Activated naive CD4-positive, alpha-beta T cell treated with anti-CD3 and anti-CD28 coated beads for 36 hours (primary cell): Measurements from ENCODE around the gene GAA. TPM values are rescaled to one million over a fixed set of nuclear protein-coding genes. Genes with fewer than 3 reads are reported as not detected.

ENCODE experiments used
- CTCF ChIA-PET: fragments of 350-600 bp; sonication (Branson Sonifier 250); formaldehyde crosslinking; loops from one replicate; lab custom pipeline; 2021; ENCODE audit warnings: antibody characterized with exemption; lab: Charles Lee
- DNase-seq: peaks from one replicate; pipeline ENCODE4 v3.0.0-alpha.2; 2020
- H3K27ac Mint-ChIP-seq: one replicate; pipeline ENCODE4 v1.8.0; 2021; ENCODE audit warnings: mild to moderate bottlenecking, mixed read lengths
- H3K27me3 Mint-ChIP-seq: one replicate; pipeline ENCODE4 v1.8.0; 2021; ENCODE audit warnings: low read depth, mixed read lengths
- H3K36me3 Mint-ChIP-seq: one replicate; pipeline ENCODE4 v1.8.0; 2021; ENCODE audit warnings: low read depth, mixed read lengths
- H3K4me1 Mint-ChIP-seq: one replicate; pipeline ENCODE4 v1.8.0; 2021; ENCODE audit warnings: low read depth, mixed read lengths
- H3K4me3 Mint-ChIP-seq: one replicate; pipeline ENCODE4 v1.8.0; 2021; ENCODE audit warnings: mild to moderate bottlenecking, moderate library complexity, mixed read lengths
- H3K9me3 Mint-ChIP-seq: one replicate; pipeline ENCODE4 v1.8.0; 2021; ENCODE audit warnings: mixed read lengths
- intact Hi-C: fragments of 100-400 bp; cut with micrococcal nuclease; formaldehyde crosslinking; loops from one replicate; pipeline ENCODE4 v1.15.1; 2023
- total RNA-seq, 2 experiments: library from RNA; stranded (reverse); gene quantifications; one replicate each; pipeline ENCODE4 v1.2.3, GENCODE V29; 2021

GAA gene
- total RNA-seq, 2 experiments from 2014 or later, result 32.1 to 33.2 TPM

DNA sequence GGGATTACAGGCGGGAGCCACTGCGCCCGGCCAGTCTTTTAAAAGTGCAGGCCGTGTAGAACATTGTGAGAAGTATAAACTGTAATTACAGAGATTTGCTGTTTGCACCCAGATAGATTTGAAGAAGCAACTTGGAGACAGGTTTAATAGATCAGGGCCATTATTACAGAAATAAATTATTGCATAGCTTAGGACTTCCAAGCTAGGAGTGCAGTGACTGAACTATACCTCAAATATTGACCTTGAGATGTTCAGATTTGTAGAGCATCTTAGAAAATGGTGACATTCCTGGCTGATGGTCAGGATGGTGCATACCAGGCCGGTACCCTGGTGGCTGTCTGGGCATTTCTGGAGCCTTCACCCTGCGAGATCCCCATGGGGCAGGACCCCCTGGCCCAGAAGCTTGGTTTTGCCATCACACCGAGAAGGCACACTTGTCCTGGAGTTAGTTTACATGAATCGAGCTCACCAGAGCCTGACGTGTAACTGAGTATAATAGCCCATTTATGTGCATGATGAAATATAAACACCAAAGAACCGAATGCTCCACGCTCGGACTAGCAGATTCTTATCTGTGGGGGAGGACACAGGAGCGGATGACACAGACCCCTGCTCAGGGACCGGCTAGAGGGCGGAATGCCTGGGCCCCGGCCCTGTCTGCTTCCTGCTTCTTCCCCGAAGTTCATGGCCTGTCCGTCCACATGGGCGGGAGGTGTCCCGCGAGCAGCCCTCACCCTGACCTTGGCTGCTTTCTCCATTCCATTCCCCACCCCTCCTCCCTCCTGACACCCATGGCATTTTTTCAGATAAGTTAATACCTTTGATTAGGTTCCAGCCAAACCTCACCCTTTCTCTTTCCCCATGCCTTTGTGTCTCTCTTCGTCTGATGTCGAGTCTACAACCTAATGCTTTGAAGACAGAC lies 32.8 kb upstream of the GAA start:
- Mint-ChIP-seq H3K36me3 (no peaks in the 10 kb centered on the region), H3K9me3 (no peaks in the 10 kb centered on the region), H3K27ac (no peak overlapping the region), H3K4me1 (peaks cover 7% of the 10 kb centered on the region), H3K27me3 (no peaks in the 10 kb centered on the region), H3K4me3 (no peak overlapping the region)
- CTCF ChIA-PET, result no interaction called here
- intact Hi-C loops, result no loop called here
- no peak for DNase-seq

GRCh38 chr17:80070375-80071115 lies 30.8 kb upstream of the GAA start:
- Mint-ChIP-seq H3K4me1 (peaks cover 7% of the 10 kb centered on the region), H3K27me3 (no peaks in the 10 kb centered on the region), H3K27ac (no peak overlapping the region), H3K9me3 (no peaks in the 10 kb centered on the region), H3K36me3 (no peaks in the 10 kb centered on the region), H3K4me3 (no peak overlapping the region)
- intact Hi-C loops, result no loop called here
- no peak for DNase-seq
- CTCF ChIA-PET, result no interaction called here

GRCh38 chr17:80071116-80071841 lies 30.1 kb upstream of the GAA start:
- Mint-ChIP-seq H3K4me1 (peaks cover 7% of the 10 kb centered on the region), H3K27me3 (no peaks in the 10 kb centered on the region), H3K36me3 (no peaks in the 10 kb centered on the region), H3K27ac (no peak overlapping the region), H3K4me3 (no peak overlapping the region), H3K9me3 (no peaks in the 10 kb centered on the region)
- CTCF ChIA-PET, result interaction anchor here (0.7 kb wide), 1 partner anchor 65 kb away, joined by 4 read pairs; no protein-coding TSS in a partner anchor
- no peak for DNase-seq
- intact Hi-C loops, result no loop called here

GRCh38 chr17:80072410-80072809 lies 29.0 kb upstream of the GAA start:
- no peak overlapping the region for H3K27ac Mint-ChIP-seq
- H3K27me3 Mint-ChIP-seq, result no peaks in the 10 kb centered on the region
- no peaks in the 10 kb centered on the region for H3K9me3 Mint-ChIP-seq
- peaks cover 7% of the 10 kb centered on the region for H3K4me1 Mint-ChIP-seq
- intact Hi-C loops, result no loop called here
- DNase-seq, result no peak
- H3K4me3 Mint-ChIP-seq, result no peak overlapping the region
- H3K36me3 Mint-ChIP-seq, result no peaks in the 10 kb centered on the region
- CTCF ChIA-PET, result no interaction called here

DNA sequence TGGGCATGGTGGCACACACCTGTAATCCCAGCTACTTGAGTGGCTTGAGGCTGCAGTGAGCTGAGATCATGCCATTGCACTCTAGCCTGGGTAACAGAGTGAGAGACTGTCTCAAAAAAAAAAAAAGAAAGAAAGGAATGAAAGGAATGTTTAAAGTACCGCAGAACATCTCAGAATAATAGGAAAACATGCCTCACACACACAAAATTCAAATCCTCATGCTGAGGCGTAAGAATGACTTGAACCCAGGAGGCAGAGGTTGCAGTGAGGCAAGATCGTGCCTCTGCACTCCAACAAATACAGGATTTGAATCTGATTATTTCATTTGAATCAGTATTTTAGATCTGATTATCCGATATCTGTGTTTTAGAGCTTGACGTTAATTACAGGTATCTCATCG lies 21.3 kb upstream of the GAA start:
- Mint-ChIP-seq H3K9me3 (no peaks in the 10 kb centered on the region), H3K27me3 (no peaks in the 10 kb centered on the region), H3K36me3 (no peaks in the 10 kb centered on the region), H3K4me1 (peaks cover 3% of the 10 kb centered on the region), H3K4me3 (no peak overlapping the region), H3K27ac (no peak overlapping the region)
- DNase-seq, result no peak
- CTCF ChIA-PET, result interaction anchor here (0.7 to 1.3 kb wide), 2 partner anchors 46 to 73 kb away, joined by 5 read pairs; no protein-coding TSS in a partner anchor
- intact Hi-C loops, result loop anchor here (5.0 kb wide), 3 partner anchors 67 to 172 kb away; partner anchors contain the start of gene EIF4A3

GRCh38 chr17:80081596-80081995 lies 19.8 kb upstream of the GAA start:
- no peaks in the 10 kb centered on the region for H3K9me3 Mint-ChIP-seq
- H3K4me3 Mint-ChIP-seq, result no peak overlapping the region

DNA sequence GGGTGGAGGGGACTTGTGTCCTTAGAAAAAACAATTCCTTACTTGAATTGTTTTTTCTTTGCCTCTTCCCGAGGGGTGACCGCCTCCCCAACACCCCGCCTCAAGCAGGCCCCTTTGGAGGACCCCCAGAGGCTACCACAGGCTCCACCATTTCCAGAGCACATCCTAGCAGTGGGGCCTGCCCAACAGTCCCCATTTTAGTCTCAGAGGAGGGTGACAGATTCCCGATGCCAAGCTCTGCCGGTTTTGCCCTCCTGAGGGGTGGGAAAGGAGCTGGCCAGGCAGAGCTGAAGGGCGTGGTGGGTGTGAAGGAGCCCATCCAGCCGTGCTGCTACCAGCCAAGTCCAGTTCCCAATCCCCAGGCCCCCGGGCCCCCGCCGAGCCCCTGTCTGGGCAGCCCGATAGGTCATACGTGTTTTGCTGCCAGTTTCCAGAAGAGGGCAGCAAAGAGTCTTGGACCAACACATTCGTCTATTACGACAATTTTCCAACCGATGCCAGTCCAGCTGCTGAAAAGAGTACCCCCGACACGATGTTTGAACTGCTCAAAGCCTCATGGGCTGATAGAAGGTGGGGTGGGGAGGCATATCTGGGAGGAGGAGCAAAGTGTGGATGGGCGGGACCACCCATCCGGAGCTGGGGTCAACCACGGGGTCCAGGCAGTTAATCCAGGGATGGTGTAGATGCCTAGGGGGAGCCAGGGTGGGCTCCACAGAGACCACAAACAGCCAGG lies 18.8 kb upstream of the GAA start:
- H3K27me3 Mint-ChIP-seq, result no peaks in the 10 kb centered on the region
- no peaks in the 10 kb centered on the region for H3K9me3 Mint-ChIP-seq
- H3K36me3 Mint-ChIP-seq, result no peaks in the 10 kb centered on the region
- intact Hi-C loops, result loop anchor here (5.0 kb wide), 3 partner anchors 65 to 170 kb away; partner anchors contain the start of gene EIF4A3
- CTCF ChIA-PET, result interaction anchor here (0.6 to 2.7 kb wide), 16 partner anchors 10 to 758 kb away, joined by 3 to 11 read pairs (median 3); partner anchors contain the start of gene GAA
- no peak overlapping the region for H3K27ac Mint-ChIP-seq
- peak; percentile 76 for DNase-seq
- no peak overlapping the region for H3K4me3 Mint-ChIP-seq
- H3K4me1 Mint-ChIP-seq, result peaks cover 3% of the 10 kb centered on the region

More at GRCh38 chr17:80081596-80081995, 19.8 kb upstream of the GAA start:
- CTCF ChIA-PET, result interaction anchor here (0.6 to 2.7 kb wide), 6 partner anchors 11 to 906 kb away, joined by 3 to 11 read pairs (median 8); partner anchors contain the start of gene GAA
- H3K4me1 Mint-ChIP-seq, result peaks cover 3% of the 10 kb centered on the region
- DNase-seq, result no peak
- intact Hi-C loops, result loop anchor here (5.0 kb wide), 3 partner anchors 66 to 171 kb away; partner anchors contain the start of gene EIF4A3
- no peaks in the 10 kb centered on the region for H3K36me3 Mint-ChIP-seq
- no peaks in the 10 kb centered on the region for H3K27me3 Mint-ChIP-seq
- no peak overlapping the region for H3K27ac Mint-ChIP-seq

- H3K36me3 Mint-ChIP-seq, result no peaks in the 10 kb centered on the region
- no peak overlapping the region for H3K4me3 Mint-ChIP-seq
- no peaks in the 10 kb centered on the region for H3K27me3 Mint-ChIP-seq
- intact Hi-C loops, result loop anchor here (5.0 kb wide), 3 partner anchors 64 to 169 kb away; partner anchors contain the start of gene EIF4A3
- CTCF ChIA-PET, result interaction anchor here (0.6 to 2.7 kb wide), 15 partner anchors 9 to 757 kb away, joined by 3 to 11 read pairs (median 3); partner anchors contain the start of gene GAA
- no peak for DNase-seq
- no peaks in the 10 kb centered on the region for H3K9me3 Mint-ChIP-seq
- no peak overlapping the region for H3K27ac Mint-ChIP-seq
- peaks cover 3% of the 10 kb centered on the region for H3K4me1 Mint-ChIP-seq
Measured at GRCh38 chr17:80083136-80083661, 18.2 kb upstream of the GAA start.

DNA sequence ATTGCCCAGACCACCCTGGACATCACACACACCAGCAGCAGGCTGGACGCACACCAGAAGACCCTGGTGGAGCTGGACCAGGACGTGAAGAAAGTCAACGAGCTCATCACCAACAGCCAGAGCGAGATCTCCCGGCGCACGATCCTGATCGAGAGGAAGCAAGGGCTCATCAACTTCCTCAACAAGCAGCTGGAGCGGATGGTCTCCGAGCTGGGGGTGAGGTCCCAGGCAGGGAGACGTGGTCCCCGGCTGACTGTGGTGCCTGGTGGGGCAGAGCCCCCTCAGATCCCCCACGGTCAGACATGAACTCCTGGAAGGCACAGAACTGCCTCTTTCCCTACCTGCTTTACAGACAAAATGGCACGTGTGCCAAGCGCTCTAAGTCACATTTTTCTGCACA lies 16.6 kb upstream of the GAA start:
- DNase-seq, result no peak
- H3K9me3 Mint-ChIP-seq, result no peaks in the 10 kb centered on the region
- CTCF ChIA-PET, result interaction anchor here (0.6 to 0.9 kb wide), 2 partner anchors 17 to 78 kb away, joined by 3 read pairs; no protein-coding TSS in a partner anchor
- H3K27me3 Mint-ChIP-seq, result no peaks in the 10 kb centered on the region
- H3K4me1 Mint-ChIP-seq, result peaks cover 3% of the 10 kb centered on the region
- no peak overlapping the region for H3K27ac Mint-ChIP-seq
- intact Hi-C loops, result loop anchor here (5.0 kb wide), 3 partner anchors 63 to 168 kb away; partner anchors contain the start of gene EIF4A3
- no peak overlapping the region for H3K4me3 Mint-ChIP-seq
- H3K36me3 Mint-ChIP-seq, result no peaks in the 10 kb centered on the region

GRCh38 chr17:80086081-80086480 lies 15.3 kb upstream of the GAA start:
- no peak for DNase-seq
- CTCF ChIA-PET, result no interaction called here
- Mint-ChIP-seq H3K36me3 (no peaks in the 10 kb centered on the region), H3K27me3 (no peaks in the 10 kb centered on the region), H3K27ac (no peak overlapping the region), H3K4me1 (peaks cover 3% of the 10 kb centered on the region), H3K9me3 (no peaks in the 10 kb centered on the region), H3K4me3 (no peak overlapping the region)
- intact Hi-C loops, result no loop called here

GRCh38 chr17:80086616-80087015 lies 14.8 kb upstream of the GAA start:
- Mint-ChIP-seq H3K27ac (no peak overlapping the region), H3K4me3 (no peak overlapping the region), H3K36me3 (no peaks in the 10 kb centered on the region), H3K27me3 (no peaks in the 10 kb centered on the region), H3K4me1 (peaks cover 3% of the 10 kb centered on the region), H3K9me3 (no peaks in the 10 kb centered on the region)
- CTCF ChIA-PET, result no interaction called here
- DNase-seq, result no peak
- intact Hi-C loops, result no loop called here
